HEK293 (cell line): ENCODE measurements around the gene SPTLC3.

Experiments used
- CTCF ChIA-PET: fragments of 350-600 bp; formaldehyde crosslinking; extraction: SDS; loops from one replicate; lab custom pipeline; 2021; ENCODE audit warnings: antibody characterized with exemption; lab: Yijun Ruan, JAX
- POLR2A ChIA-PET: fragments of 300-600 bp; formaldehyde crosslinking; extraction: SDS; loops from one replicate; lab custom pipeline; 2020; ENCODE audit warnings: antibody characterized with exemption, inconsistent platforms; lab: Yijun Ruan, JAX
- H3K27ac ChIP-seq: fragments of 200-500 bp; sonication (Bioruptor generic); 2 replicates; pipeline ENCODE4 v1.5.1; 2014; ENCODE audit warnings: low read depth, low read length, control low read depth, inconsistent platforms; ENCODE audit errors: extremely low read depth
- H3K36me3 ChIP-seq, 2 experiments: fragments of 200-500 bp in 1 of 2; sonication (Bioruptor generic) in 1 of 2; 1 replicate in 1 of 2; 2 replicates in 1 of 2; pipeline ENCODE4 v1.5.1; 2014 to 2017; ENCODE audit warnings: inconsistent platforms in 2 of 2, low read length in 2 of 2; ENCODE audit not compliant: control insufficient read depth in 2 of 2, insufficient read depth in 1 of 2
- H3K4me1 ChIP-seq: fragments of 200-500 bp; sonication (Bioruptor generic); 2 replicates; pipeline ENCODE4 v1.5.1; 2014; ENCODE audit warnings: mild to moderate bottlenecking, low read length, inconsistent platforms; ENCODE audit not compliant: control insufficient read depth, insufficient read depth
- H3K4me3 ChIP-seq: 2 replicates; pipeline ENCODE4 v1.5.1; 2011; ENCODE audit warnings: low read depth, mild to moderate bottlenecking, control low read depth, low read length, moderate library complexity
- H3K9me3 ChIP-seq: fragments of 200-500 bp; sonication (Bioruptor generic); 2 replicates; pipeline ENCODE4 v1.5.1; 2014; ENCODE audit warnings: low read depth, low read length, inconsistent platforms; ENCODE audit not compliant: control insufficient read depth, insufficient read depth
- GLI2 ChIP-seq: fragments of 450-650 bp; formaldehyde crosslinking; IDR thresholded peaks from 2 replicates; pipeline ENCODE4; 2017; ENCODE audit warnings: missing biosample characterization, missing genetic modification characterization, low read depth, borderline replicate concordance
- GLIS2 ChIP-seq: fragments of 450-650 bp; formaldehyde crosslinking; IDR thresholded peaks from 2 replicates; pipeline ENCODE4 v1.5.1; 2016; ENCODE audit warnings: missing biosample characterization, missing genetic modification characterization
- KLF10 ChIP-seq: fragments of 450-650 bp; IDR thresholded peaks from 2 replicates; pipeline ENCODE4 v1.5.1; 2018; ENCODE audit warnings: missing biosample characterization, mild to moderate bottlenecking, missing genetic modification characterization
- KLF17 ChIP-seq: fragments of 450-650 bp; formaldehyde crosslinking; IDR thresholded peaks from 2 replicates; pipeline ENCODE4 v1.5.1; 2016; ENCODE audit warnings: missing biosample characterization, missing genetic modification characterization
- PBX3 ChIP-seq: sonication (generic); formaldehyde crosslinking; IDR thresholded peaks from 2 replicates; pipeline ENCODE4 v1.8.1; 2022; ENCODE audit warnings: mild to moderate bottlenecking, moderate library complexity, missing genetic modification reagents
- SCRT2 ChIP-seq: fragments of 450-650 bp; formaldehyde crosslinking; IDR thresholded peaks from 2 replicates; pipeline ENCODE4 v1.5.1; 2016; ENCODE audit warnings: missing biosample characterization, missing genetic modification characterization
- ZBTB7A ChIP-seq: fragments of 450-650 bp; formaldehyde crosslinking; IDR thresholded peaks from 2 replicates; pipeline ENCODE4 v1.5.1; 2016; ENCODE audit warnings: low read depth, missing biosample characterization, missing genetic modification characterization
- ZNF10 ChIP-seq: fragments of 450-650 bp; formaldehyde crosslinking; IDR thresholded peaks from 2 replicates; pipeline ENCODE4 v1.5.1; 2017; ENCODE audit warnings: missing biosample characterization, missing genetic modification characterization
- ZNF174 ChIP-seq: fragments of 450-650 bp; formaldehyde crosslinking; IDR thresholded peaks from 2 replicates; pipeline ENCODE4 v1.5.0; 2017; ENCODE audit warnings: missing biosample characterization, mild to moderate bottlenecking, missing genetic modification characterization
- ZNF202 ChIP-seq: fragments of 450-650 bp; formaldehyde crosslinking; IDR thresholded peaks from 2 replicates; pipeline ENCODE4 v1.5.1; 2016; ENCODE audit warnings: missing biosample characterization, missing genetic modification characterization, borderline replicate concordance
- ZNF433 ChIP-seq: fragments of 450-650 bp; formaldehyde crosslinking; IDR thresholded peaks from 2 replicates; pipeline ENCODE4 v1.5.1; 2016; ENCODE audit warnings: missing biosample characterization, missing genetic modification characterization, low read depth
- ZNF560 ChIP-seq: fragments of 450-650 bp; formaldehyde crosslinking; IDR thresholded peaks from 2 replicates; pipeline ENCODE4 v1.5.1; 2017; ENCODE audit warnings: missing biosample characterization, missing genetic modification characterization, borderline replicate concordance
- ZNF561 ChIP-seq: fragments of 450-650 bp; IDR thresholded peaks from 2 replicates; pipeline ENCODE4 v1.5.1; 2018; ENCODE audit warnings: missing biosample characterization, missing genetic modification characterization, borderline replicate concordance
- ZNF600 ChIP-seq: fragments of 450-650 bp; formaldehyde crosslinking; IDR thresholded peaks from 2 replicates; pipeline ENCODE4 v1.5.1; 2016; ENCODE audit warnings: missing biosample characterization, missing genetic modification characterization
- ZNF639 ChIP-seq: fragments of 450-650 bp; formaldehyde crosslinking; IDR thresholded peaks from 2 replicates; pipeline ENCODE4 v1.5.1; 2016; ENCODE audit warnings: missing biosample characterization, missing genetic modification characterization
- ZNF660 ChIP-seq: fragments of 450-650 bp; IDR thresholded peaks from 2 replicates; pipeline ENCODE4 v1.5.1; 2018; ENCODE audit warnings: missing biosample characterization, mild to moderate bottlenecking, missing genetic modification characterization
- TF ChIP-seq, protein P1 (sequence below): fragments of 450-650 bp; formaldehyde crosslinking; IDR thresholded peaks from 2 replicates; pipeline ENCODE4 v1.5.1; 2017; ENCODE audit warnings: missing biosample characterization, mild to moderate bottlenecking, missing genetic modification characterization, moderate library complexity
- TF ChIP-seq, protein P2 (sequence below): fragments of 450-650 bp; formaldehyde crosslinking; IDR thresholded peaks from 2 replicates; pipeline ENCODE4 v1.5.1; 2016; ENCODE audit warnings: missing biosample characterization, missing genetic modification characterization
- TF ChIP-seq, protein P3 (sequence below): fragments of 450-650 bp; formaldehyde crosslinking; IDR thresholded peaks from 2 replicates; pipeline ENCODE4 v1.5.1; 2016; ENCODE audit warnings: missing biosample characterization, missing genetic modification characterization

The SPTLC3 gene

GRCh38 chr20:13211956-13212618 lies 203.3 kb downstream of the SPTLC3 start (continued):
- TF ChIP-seq, protein P1, sequence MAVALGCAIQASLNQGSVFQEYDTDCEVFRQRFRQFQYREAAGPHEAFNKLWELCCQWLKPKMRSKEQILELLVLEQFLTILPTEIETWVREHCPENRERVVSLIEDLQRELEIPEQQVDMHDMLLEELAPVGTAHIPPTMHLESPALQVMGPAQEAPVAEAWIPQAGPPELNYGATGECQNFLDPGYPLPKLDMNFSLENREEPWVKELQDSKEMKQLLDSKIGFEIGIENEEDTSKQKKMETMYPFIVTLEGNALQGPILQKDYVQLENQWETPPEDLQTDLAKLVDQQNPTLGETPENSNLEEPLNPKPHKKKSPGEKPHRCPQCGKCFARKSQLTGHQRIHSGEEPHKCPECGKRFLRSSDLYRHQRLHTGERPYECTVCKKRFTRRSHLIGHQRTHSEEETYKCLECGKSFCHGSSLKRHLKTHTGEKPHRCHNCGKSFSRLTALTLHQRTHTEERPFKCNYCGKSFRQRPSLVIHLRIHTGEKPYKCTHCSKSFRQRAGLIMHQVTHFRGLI (tag by site-specific recombination), result no peak
- no peak for TF ChIP-seq GLI2
- TF ChIP-seq, protein P2, sequence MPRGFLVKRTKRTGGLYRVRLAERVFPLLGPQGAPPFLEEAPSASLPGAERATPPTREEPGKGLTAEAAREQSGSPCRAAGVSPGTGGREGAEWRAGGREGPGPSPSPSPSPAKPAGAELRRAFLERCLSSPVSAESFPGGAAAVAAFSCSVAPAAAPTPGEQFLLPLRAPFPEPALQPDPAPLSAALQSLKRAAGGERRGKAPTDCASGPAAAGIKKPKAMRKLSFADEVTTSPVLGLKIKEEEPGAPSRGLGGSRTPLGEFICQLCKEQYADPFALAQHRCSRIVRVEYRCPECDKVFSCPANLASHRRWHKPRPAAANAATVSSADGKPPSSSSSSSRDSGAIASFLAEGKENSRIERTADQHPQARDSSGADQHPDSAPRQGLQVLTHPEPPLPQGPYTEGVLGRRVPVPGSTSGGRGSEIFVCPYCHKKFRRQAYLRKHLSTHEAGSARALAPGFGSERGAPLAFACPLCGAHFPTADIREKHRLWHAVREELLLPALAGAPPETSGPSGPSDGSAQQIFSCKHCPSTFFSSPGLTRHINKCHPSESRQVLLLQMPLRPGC, result no peak
- no peak for TF ChIP-seq ZNF560 (tag by site-specific recombination)
- no peak for TF ChIP-seq ZNF174 (tag by site-specific recombination)
- no peak for TF ChIP-seq GLIS2 (tag by site-specific recombination)
- TF ChIP-seq ZBTB7A (tag by site-specific recombination), result no peak
- TF ChIP-seq ZNF202 (tag by site-specific recombination), result no peak
- TF ChIP-seq ZNF561, result no peak

DNA sequence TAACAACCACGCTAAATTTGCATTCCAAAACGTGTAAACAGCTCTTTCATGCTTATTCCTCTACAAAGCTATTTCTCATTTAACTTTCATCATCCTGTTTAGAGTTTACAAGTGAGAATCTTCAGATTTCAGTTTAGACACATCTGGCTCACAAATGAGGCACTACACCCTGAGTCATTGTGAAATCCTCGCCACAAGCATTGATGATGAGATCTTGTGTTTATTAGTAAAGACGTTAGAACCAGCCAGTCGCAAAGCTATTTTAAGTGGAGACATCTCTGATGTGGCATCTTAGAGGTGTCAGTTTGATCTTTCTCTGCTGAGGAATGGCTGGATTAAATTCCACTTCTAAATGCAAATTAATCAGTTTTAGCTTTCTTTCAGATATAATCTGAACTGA lies 204.0 kb downstream of the SPTLC3 start:
- Histone ChIP-seq H3K36me3 (no peaks in the 10 kb centered on the region), H3K9me3 (no peaks in the 10 kb centered on the region), H3K4me1 (no peaks in the 10 kb centered on the region), H3K27ac (no peak overlapping the region), H3K4me3 (no peak overlapping the region)
- TF ChIP-seq ZNF660 (tag by site-specific recombination) (no peak), ZNF433 (tag by site-specific recombination) (no peak), ZNF600 (tag by site-specific recombination) (no peak), ZNF10 (tag by site-specific recombination) (no peak), KLF17 (tag by site-specific recombination) (no peak), ZNF639 (tag by site-specific recombination) (no peak), SCRT2 (tag by site-specific recombination) (no peak), PBX3 (CRISPR knock-in tag) (no peak), KLF10 (tag by site-specific recombination) (no peak)
- TF ChIP-seq, protein P3, sequence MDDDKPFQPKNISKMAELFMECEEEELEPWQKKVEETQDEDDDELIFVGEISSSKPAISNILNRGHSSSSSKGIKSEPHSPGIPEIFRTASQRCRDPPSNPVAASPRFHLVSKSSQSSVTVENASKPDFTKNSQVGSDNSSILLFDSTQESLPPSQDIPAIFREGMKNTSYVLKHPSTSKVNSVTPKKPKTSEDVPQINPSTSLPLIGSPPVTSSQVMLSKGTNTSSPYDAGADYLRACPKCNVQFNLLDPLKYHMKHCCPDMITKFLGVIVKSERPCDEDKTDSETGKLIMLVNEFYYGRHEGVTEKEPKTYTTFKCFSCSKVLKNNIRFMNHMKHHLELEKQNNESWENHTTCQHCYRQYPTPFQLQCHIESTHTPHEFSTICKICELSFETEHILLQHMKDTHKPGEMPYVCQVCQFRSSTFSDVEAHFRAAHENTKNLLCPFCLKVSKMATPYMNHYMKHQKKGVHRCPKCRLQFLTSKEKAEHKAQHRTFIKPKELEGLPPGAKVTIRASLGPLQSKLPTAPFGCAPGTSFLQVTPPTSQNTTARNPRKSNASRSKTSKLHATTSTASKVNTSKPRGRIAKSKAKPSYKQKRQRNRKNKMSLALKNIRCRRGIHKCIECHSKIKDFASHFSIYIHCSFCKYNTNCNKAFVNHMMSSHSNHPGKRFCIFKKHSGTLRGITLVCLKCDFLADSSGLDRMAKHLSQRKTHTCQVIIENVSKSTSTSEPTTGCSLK, result no peak
- ChIA-PET CTCF (interaction anchor here (1.4 kb wide), 1 partner anchor 9 kb away, joined by 3 read pairs; the partner anchor contains the start of gene ISM1), POLR2A (interaction anchor here (0.7 kb wide), 1 partner anchor 8 kb away, joined by 3 read pairs; the partner anchor contains the start of gene ISM1)
